KG1 (cell line): ENCODE results near the gene FBH1.
"Not testable (repeated sequence)": the region's sequence is repeated elsewhere in the genome, so short reads cannot be mapped to it uniquely, and the experiment has no call there.

Source experiments
- DNase-seq: peaks from one replicate; lab custom pipeline; 2025; lab: John Stamatoyannopoulos, UW

The FBH1 gene

DNA sequence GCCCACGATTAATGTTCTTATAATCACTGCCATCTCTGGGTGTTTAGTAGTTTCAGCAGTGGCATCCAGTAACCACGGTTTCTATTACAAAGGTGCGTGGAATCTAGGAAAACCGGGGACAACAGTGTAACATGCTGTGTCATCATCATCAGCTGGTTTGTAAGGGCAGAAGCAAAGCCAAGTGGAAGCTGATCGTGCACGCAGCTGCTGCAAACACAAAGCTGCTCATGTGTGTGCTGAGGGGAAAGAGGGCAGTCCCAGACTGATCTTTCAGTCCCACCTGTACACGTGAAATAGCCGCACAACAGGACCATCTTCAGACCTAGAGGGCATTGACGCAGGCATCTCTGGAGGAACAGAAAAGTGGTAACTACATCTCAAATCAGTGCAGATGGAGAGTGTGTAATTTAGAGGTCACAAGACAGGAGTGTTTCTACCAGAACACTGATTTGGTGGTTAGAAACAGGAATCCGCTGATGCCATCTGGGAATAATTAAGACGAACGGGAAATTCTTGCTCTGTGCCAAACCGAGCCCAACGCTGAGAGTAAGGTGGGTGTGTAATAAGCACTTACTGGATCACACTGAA, 13.8 kb upstream of the FBH1 start:
- no peak for DNase-seq

DNA sequence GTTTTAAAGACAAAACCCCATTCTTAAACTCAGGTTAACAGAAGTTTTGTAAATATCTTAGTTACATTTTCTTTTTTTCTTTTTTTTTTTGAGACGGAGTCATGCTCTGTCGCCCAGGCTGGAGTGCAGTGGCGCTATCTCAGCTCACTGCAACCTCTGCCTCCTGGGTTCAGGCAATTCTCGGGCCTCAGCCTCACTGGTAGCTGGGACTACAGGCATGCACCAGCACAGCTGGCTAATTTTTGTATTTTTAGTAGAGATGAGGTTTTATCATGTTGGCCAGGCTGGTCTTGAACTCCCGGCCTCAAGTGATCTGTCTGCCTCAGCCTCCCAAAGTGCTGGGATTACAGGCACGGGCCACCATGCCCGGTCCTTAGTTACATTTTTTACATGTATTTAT, 13.0 kb upstream of the FBH1 start:
- not testable (repeated sequence) for DNase-seq

DNA sequence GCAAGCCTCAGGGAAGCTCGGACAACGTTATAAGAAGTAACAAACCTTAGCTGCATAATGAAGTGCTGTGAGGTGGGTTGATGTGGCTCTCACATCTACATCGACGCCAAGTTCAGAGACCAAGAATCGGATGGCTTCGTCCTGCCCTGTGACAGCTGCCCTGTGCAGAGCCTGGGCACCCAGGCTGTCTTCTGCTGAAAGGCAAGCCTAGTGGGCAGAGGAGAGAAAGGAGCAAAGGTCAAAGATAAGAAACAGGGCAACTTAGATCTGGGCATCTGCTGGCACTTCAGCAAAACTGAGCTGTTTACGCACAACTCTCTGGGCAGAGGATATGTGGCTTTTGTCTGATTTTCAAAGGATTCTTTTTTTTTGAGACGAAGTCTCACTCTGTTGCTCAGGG, 7.1 kb upstream of the FBH1 start:
- no peak for DNase-seq

DNA sequence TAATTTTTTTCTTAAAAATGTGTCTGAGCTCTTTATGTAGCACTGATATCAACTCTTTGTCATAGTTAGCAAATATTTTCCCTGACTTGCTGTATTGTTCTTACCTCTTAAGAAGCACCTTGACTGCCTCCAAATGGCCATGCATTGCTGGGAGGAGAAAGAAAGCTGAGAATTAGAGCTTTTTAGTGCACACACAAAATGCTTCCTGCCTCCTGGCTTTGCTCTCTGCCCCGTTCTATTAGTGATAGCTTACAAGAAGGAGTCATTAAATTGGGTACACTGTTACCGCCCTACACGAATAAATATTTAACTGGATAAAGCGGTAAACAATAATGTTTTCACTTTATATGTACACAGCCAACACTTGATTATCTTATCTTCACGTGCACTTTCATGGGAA, 4.4 kb upstream of the FBH1 start:
- DNase-seq = no peak

DNA sequence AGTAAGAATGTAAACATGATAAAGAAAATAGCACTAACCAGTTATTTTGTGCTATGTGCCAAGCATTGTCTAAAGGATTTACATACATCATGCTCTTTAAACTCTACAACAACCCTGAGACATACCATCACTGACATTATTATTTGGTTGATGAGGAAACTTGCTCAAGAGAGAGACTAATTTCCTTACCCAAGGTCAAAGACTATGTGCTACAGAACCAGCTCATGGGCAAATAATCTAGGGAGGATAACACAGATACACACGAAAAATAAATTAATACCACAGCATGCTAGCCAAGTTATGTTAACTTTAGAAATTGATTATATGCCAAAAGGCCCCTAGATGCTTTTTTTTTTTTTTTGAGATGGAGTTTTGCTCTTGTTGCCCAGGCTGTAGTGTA, 3.0 kb upstream of the FBH1 start:
- no peak for DNase-seq

DNA sequence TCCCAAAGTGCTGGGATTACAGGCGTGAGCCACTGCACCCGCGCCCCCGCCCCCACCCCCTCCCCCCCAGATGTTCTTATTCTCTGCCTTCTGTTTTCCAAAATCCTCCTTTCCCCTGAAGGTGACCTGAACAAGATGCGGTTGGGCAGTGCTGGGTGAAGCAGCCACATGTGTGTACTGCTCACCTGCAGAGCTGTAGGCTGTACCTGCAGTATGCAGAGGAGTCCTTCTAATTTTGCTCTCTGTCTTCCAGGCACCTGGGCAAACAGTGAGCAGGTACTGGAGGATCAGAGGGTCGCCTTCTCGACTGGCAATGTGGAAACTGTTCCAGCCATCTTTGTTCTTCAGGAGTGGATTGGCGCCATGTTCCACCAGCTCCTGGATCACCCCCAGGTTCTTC, 2.4 kb upstream of the FBH1 start:
- DNase-seq = no peak

DNA sequence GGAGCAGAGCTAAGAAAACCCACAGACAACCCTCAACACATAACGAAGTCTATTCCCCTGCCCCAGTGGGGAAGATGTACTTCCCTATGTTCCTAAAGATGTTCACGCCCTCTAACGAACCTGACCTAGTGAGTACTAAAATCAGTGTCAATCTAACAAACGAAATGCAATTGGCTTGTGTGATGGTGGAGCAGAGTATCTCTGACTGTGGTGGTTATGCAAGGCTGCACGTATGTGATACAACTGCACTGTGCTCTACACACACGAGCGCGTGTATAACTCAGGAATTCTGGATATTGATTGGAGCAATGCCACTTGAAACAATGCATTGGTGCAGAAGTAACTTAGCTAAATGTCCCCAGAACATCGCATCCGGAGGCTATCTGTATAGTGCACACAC, 1.7 kb upstream of the FBH1 start:
- DNase-seq = no peak

DNA sequence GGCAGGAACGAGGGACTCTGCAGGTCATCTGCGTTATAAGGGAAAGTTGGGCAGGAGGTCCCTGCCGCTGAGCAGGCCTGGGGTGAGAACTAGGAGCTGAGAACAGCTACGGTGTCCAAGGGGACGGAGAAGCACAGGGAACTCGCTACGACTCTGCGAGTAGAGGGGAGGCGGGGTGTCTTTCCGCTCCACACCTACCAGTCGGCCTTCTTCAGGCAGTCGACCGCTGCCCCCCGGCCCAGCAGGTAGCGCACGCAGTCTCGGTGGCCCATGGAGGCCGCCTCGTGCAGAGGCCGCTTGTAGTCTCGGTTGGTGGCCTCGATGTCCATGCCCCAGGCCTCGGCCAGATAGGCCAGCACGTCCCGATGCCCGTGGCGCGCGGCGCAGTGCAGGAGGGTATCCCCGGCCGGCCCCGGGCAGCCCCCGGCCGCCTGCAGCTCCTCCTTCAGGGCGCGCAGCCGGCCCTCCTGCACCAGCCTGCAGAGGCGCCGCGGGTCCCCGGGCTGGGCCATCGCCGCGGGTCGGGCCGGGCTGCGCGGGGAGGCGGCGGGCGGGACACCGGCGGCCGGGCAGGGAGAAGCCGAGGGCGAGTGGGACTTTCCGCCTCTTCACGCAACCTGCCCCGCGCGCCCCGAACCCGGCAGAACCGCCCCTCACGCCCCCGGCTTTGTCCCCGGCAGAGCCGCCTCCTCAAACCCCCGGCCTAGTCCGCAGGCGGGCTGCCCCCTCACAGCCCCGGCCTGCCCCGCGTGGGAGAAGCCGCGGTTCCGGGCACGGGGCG, 1.0 kb upstream of the FBH1 start:
- no peak for DNase-seq

DNA sequence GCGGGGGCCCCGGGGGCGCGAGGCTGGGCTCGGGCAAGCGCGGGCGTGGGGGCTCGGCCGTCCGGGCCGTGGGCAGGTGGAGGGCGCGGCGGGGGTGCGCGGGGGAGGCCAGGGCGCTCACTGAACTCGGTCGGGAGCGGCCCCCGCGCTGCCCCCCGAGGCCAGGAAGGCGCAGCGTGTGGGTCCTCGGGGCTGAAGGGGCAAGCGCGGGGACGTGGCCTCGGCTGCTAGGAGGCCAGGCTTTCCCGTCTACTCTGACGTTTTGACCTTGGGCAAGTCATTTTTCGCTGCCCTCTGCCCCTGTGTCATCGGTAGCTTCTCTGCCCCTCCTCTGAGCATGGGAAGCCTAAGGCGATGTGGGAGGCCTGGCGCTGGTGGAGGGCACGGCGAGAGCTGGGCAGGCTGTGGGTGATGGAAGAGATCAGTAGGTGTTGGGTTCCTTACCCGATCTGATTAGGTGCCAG, 441 bp downstream of the FBH1 start:
- DNase-seq = no peak

DNA sequence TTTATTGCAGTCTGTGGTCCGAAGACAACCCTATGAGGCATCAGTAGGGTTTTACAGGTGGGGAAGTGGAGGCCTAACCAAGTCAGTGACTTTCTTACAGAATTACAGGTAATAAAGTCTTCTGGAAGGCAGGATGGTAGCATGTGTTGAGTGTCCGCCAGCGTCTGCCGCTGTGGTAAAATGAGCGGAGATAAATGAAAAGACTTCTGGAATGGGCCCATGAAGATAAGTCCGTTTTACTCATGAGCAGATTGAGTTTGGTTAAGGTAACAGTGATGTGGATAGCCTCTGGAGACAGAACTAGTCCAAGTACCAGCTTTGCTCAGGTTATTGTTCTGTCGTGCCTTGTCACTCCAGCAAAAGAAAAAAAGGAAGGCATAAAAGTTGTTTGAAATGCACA, 966 bp downstream of the FBH1 start:
- DNase-seq = no peak

DNA sequence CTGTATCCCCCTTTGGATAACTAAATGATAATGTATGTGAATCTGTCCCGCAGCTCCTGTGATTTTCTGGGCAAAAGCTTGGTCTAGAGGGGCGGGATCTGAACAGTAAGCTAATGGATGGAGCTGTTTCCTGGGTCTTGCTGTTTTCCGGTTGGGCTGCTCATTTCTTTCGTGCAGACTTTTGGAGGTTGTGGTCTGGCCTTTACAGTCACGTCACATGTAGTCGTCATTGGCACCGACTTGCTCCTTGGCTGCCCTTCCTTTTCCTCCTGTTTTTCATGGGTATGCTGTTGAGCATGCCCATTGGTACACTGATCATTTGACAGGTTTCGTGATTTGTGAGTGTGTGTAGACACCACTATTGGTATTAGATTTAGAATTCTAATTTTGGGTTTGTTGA, 2.0 kb downstream of the FBH1 start:
- DNase-seq = no peak

DNA sequence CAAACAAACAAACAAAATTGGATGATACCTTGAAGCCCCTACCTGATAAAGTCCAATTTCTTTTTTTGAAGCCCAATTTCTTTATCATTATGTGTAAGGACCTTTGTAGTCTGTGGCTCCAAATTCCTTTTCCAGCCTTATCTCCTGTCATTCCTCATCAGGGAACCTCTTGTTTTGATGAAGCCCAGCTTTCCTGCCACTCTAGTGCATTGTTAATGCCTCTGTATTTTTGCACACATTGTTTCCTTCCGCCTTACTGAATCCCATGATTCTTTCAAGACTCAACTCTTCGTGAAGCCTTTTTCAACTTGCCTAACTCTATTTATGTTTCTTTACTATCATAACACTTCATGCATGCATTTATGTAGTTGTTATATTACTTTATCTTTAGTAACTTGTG, 3.3 kb downstream of the FBH1 start:
- no peak for DNase-seq

DNA sequence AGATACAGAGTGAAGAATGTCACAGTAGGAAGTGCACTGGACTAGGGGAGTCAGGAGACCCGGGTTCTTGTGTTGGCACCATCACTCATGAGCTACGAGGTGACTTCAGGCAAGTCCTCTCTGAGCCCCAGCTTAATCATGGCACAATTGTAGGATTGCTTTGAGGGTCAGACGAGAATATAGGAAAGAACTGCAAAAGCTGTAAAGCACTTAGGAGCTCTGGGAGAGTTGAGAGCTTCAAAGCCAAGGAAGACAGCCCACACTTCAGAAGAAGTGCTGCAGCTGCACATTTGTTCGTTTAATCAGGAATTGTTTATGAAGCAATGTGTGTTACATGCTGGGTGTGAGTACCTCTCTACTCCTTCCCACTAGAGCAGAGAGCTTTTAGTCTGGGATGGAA, 4.4 kb downstream of the FBH1 start:
- DNase-seq = no peak

DNA sequence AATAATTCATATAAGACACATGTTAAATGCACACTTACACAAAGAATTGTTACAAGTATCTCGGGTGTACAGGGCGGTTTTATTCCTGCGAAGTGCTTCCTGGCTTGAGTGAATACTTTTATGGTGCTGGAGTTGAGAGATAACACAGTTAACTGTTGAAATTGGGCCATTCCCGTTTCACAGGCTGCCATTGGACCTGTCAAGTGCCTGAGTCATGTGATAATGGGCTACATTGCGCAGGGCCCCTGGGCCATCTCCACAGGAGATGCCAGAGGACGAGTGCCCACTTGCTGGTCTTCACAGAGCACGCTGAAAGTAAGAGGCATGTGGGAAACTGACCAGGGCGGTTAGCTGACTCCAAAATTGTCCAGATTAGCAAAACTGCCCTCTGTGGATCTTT, 4.8 kb downstream of the FBH1 start:
- no peak for DNase-seq

DNA sequence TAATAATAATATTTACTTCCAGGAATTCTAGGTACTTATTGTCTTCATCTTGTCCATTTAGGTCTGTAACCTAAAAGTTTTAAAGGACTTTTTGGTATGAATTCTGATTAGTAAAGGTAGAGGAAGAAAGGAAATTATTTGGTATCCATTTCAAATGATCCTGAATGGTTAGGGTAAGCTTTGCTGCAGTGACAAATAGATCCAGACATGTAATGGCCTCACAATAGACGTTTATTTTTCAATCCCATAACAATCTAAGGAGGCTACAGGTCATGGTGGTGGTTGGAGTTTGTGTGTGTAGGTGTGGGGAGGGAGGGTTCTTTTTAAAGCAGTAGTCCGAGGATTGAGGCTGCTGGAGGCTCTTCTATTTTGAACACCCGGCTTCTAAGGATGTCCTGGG, 5.3 kb downstream of the FBH1 start:
- DNase-seq = no peak

DNA sequence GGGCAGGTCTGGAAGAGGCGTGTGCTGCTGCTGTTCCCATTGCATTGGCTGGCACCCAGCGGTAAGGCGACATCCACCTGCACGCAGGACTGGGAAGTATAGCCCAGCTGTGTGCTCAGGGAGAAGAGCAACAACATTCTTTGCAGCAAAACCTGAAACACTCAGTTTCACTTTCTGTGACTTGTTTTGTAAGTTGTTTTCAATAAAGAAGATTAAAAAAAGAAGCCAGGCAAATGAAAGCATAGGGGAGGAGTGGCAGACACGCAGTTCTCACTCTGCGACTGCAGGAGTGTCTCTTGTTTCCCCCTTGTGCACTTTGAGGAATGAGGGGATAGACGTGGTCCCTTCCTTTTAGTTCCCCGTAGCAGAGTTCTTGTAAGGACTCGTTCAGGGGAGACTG, 5.8 kb downstream of the FBH1 start:
- no peak for DNase-seq

DNA sequence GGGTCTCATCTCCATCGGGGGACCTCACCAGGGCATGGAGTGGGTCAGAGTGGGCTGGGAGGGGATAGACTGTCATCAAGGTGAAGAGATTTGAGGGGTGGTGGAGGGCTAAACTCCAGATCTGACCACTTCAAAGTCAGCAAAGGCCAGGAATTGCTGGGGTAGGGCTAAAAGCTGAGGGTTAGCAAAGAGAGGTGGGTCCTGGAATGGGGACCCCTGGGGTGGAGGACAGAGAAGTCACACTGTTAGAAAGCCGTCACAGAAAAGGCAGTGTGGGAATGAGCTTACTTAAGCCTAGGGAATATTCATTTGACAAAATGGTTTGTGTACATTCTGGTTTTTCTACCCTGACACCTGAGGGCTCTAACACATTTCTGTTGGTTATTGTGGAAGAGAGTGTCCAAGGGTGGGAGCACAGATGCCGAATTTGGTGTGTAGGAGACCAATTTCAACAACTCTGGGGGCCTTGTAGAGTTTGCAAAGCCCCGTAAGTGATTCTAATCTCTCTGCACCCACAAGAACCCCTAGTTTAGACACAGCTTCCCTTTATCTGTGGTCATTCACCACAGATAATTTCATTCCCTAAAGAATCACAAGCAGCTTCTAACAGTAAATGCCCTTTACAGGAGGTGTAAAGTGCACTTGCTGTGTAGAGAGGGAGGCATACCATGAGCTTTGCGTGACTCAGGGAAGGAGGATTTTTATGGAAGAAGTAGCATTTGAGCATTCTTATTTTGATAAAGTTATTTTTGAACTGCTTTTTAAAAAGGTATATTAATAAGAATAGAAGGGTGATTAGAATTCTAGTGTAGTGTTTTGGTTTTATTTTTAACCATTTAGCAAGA, 6.4 kb downstream of the FBH1 start:
- DNase-seq = no peak

DNA sequence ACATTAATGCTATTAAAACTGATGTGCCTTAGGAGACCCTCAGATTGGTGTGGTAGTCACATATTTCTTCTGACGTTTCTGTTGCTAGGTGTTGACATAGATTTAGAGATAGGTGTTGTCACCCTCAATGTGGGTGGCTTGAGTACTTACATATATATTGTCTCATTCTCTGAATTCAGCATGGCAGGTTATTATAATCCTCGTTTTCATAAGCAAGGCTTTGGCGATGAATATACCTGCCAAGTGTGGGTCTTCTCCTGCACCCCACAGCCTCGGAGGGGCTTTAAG, 7.0 kb downstream of the FBH1 start:
- DNase-seq = no peak

DNA sequence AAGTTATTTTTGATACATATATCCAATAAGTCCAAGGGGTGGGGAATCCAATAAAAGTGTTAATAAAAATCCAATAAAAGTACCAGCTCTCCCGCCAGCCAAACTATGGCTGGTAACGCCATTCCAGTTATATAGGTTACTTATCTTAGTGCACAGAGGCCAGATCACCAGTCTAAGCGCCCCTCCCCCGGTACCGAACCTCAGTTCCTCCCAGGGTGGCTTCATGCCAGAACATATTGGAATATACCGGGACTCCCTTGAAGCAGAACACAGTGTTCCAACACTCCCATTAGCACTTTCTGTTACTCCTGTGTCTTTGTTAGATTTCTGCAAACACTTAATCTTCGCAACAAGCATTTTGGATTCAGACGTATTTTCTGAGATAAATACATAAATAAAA, 7.5 kb downstream of the FBH1 start:
- DNase-seq = no peak

DNA sequence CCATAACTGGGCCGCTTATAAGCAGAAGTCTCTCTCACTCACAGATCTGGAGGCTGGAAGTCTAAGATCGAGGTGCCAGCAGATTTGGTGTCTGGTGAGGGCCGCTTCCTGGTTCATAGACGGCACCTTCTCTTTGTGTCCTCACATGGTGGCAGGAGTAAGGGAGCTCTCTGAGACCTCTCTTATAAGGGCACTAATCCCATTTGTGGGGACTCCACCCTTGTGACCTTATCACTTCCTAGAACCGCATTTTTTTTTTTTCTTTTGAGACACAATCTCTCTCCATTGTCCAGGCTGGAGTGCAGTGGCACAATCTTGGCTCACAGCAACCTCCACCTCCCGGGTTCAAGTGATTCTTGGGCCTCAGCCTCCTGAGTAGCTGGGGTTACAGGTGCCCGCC, 8.1 kb downstream of the FBH1 start:
- DNase-seq = no peak

DNA sequence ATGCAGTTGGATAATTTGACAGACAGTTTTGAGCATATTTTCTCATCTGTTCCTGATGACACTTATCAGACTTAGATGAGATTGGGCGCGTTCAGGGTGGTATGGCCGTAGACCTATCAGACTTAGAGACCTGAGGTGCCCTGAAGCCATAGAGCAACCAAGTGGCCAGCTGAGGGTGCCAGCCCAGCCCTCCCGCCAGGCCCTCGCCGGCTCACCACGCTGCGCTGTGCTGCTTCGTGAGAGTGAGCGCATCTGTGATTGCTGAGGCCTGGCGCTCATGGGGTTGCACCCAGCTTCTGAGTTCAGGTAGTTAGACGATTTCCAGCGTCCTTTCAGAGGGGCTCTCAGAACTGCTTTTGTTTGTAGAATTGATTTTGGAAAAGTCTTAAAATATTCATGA, 10.2 kb downstream of the FBH1 start:
- DNase-seq = no peak

DNA sequence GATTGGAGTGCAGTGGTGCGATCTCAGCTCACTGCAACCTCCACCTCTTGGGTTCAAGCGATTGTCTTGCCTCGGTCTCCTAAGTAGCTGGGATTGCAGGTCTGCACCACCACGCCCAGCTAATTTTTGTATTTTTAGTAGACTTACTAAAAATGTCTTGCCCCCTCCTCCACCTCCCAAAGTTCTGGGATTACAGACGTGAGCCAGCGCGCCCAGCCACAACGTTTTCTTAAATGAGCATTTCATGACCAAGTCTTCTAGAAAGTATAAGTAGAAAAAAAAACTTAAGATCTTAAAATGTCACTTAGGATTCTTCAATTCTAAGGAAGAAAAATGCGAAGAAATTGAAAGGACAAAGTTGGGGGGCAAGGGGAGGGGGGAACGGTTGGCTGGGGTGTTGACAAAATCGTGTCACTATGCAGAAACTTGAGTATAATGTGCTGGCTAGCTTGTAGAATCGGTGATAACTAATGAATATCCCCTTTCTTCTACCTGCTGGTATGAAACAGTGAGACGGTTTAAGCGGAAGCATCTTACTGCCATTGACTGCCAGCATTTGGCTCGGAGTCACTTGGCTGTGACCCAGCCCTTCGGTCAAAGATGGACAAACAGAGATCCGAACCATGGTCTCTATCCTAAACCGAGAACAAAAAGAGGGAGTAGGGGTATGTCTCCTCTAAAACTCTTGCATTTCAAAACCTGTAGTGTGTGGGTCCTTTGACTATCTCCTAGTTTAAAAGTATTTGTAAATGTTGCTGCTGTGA, 12.7 kb downstream of the FBH1 start:
- no peak for DNase-seq

DNA sequence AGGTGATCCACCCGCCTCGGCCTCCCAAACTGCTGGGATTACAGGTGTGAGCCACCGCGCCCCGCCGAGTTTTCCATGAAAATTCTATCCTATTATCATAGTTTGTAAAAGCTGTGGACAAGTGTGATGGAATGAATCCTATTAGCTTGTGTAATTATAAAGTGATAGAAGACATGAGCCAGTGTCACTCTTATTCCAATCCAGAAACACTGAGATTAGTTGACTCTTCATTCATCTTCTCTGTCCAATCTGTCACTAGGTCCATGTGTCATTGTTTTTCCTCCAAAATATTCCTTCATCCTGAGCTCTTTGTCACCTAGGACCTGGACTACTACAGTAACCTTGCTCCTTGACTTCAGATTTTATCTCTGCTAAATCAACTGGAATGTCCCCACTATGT, 13.5 kb downstream of the FBH1 start:
- DNase-seq = no peak
